Measurements from ENCODE around the gene SCFD1. TPM values are rescaled to one million over a fixed set of nuclear protein-coding genes. Genes with fewer than 3 reads are reported as not detected.

Gene SCFD1
- total RNA-seq, 1 experiment from 2014 or later, result 61.9 TPM

DNA sequence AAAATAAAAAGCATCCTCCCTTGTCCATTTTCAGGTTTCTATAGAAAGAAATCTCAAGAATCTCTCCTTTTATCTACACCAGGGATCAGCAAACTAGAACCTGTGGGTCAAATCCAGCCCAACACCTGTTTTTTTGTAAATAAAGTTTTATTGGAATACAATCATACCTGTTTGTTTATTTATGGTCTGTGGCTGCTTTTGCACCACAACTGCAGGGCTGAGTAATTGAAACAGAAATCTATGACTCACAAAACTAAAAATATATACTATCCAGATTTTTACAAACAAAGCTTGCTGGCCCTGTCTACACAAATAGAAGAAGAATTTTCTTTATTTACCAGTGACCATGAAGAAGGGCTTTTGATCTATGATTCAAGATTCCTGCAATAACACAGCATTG lies 157.1 kb downstream of the SCFD1 start:
- Histone ChIP-seq H3K9me3 (ENCODE audit: low read depth, low read length, poor library complexity, severe bottlenecking) (no peaks in the 10 kb centered on the region), H3K27me3 (replicated peaks; ENCODE audit: insufficient read depth, low read depth, low read length, poor library complexity) (no peaks in the 10 kb centered on the region), H3K4me1 (ENCODE audit: insufficient read depth, low read length, poor library complexity, severe bottlenecking) (no peaks in the 10 kb centered on the region), H3K27ac (ENCODE audit: low read depth, low read length, poor library complexity, severe bottlenecking) (no peak overlapping the region), H3K36me3 (ENCODE audit: insufficient read depth, low read length, poor library complexity, severe bottlenecking) (no peaks in the 10 kb centered on the region), H3K4me3 (ENCODE audit: low read depth, low read length, poor library complexity, severe bottlenecking) (no peak overlapping the region)
- TF ChIP-seq, protein P1, sequence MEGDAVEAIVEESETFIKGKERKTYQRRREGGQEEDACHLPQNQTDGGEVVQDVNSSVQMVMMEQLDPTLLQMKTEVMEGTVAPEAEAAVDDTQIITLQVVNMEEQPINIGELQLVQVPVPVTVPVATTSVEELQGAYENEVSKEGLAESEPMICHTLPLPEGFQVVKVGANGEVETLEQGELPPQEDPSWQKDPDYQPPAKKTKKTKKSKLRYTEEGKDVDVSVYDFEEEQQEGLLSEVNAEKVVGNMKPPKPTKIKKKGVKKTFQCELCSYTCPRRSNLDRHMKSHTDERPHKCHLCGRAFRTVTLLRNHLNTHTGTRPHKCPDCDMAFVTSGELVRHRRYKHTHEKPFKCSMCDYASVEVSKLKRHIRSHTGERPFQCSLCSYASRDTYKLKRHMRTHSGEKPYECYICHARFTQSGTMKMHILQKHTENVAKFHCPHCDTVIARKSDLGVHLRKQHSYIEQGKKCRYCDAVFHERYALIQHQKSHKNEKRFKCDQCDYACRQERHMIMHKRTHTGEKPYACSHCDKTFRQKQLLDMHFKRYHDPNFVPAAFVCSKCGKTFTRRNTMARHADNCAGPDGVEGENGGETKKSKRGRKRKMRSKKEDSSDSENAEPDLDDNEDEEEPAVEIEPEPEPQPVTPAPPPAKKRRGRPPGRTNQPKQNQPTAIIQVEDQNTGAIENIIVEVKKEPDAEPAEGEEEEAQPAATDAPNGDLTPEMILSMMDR (conservative IDR thresholded peaks at IDR 0.05; ENCODE audit: low read depth, low read length), result no peak
- TF ChIP-seq EZH2 (IDR thresholded peaks at IDR 0.05; ENCODE audit: borderline replicate concordance, low read depth, low read length, poor library complexity, severe bottlenecking), result no peak
- no TSS peak for BruUV-seq (replicated peaks)
- CTCF ChIA-PET, result no interaction called here
- POLR2A ChIA-PET (ENCODE audit: low non-redundant PET), result no interaction called here
- intact Hi-C loops (cut with micrococcal nuclease; ENCODE audit: unreplicated experiment), result no loop called here
- no peak for DNase-seq (ENCODE audit: low spot score)

Other genes with a start within 250 kb of the SCFD1 start
- gene G2E3, start 63.2 kb upstream of the SCFD1 start, total RNA-seq (2021), result 51.0 and 51.5 TPM in 2 replicates